Osteocyte (in vitro differentiated cells): ENCODE measurements around the gene MTA1. TPM values are rescaled to one million over a fixed set of nuclear protein-coding genes. Genes with fewer than 3 reads are reported as not detected.

Experiments
- DNase-seq: peaks from one replicate; pipeline ENCODE4 v3.0.0; 2021; ENCODE audit warnings: mixed read lengths; ENCODE audit not compliant: unreplicated experiment; ENCODE audit errors: extremely low spot score
- H3K27ac Mint-ChIP-seq: one replicate; pipeline ENCODE4 v1.8.0; 2021; ENCODE audit warnings: mild to moderate bottlenecking, mixed read lengths; ENCODE audit not compliant: unreplicated experiment
- H3K27me3 Mint-ChIP-seq: one replicate; pipeline ENCODE4 v1.8.0; 2021; ENCODE audit warnings: mixed read lengths; ENCODE audit not compliant: unreplicated experiment
- H3K36me3 Mint-ChIP-seq: one replicate; pipeline ENCODE4 v1.8.0; 2021; ENCODE audit warnings: mixed read lengths; ENCODE audit not compliant: unreplicated experiment
- H3K4me1 Mint-ChIP-seq: one replicate; pipeline ENCODE4 v1.8.0; 2021; ENCODE audit warnings: mixed read lengths; ENCODE audit not compliant: unreplicated experiment
- H3K4me3 Mint-ChIP-seq: one replicate; pipeline ENCODE4 v1.8.0; 2021; ENCODE audit warnings: mild to moderate bottlenecking, moderate library complexity, mixed read lengths; ENCODE audit not compliant: unreplicated experiment
- H3K9me3 Mint-ChIP-seq: one replicate; pipeline ENCODE4 v1.8.0; 2021; ENCODE audit warnings: mixed read lengths; ENCODE audit not compliant: unreplicated experiment
- CTCF ChIP-seq: fragments of 200-600 bp; sonication (generic); IDR thresholded peaks from 2 replicates; pipeline ENCODE4 v1.5.0; 2021; ENCODE audit warnings: antibody characterized with exemption, mild to moderate bottlenecking, moderate library complexity
- total RNA-seq: library from RNA; stranded (reverse); gene quantifications from 2 replicates; pipeline ENCODE4 v1.2.1, GENCODE V29; 2021

MTA1 gene
- total RNA-seq, 1 donor from 2014 or later = 132 TPM

GRCh38 chr14:105380756-105381155 is 38.9 kb upstream of the MTA1 start:
- no peaks in the 10 kb centered on the region for H3K9me3 Mint-ChIP-seq
- H3K27ac Mint-ChIP-seq = no peak overlapping the region
- peaks cover 6% of the 10 kb centered on the region for H3K36me3 Mint-ChIP-seq
- H3K4me3 Mint-ChIP-seq = no peak overlapping the region
- H3K4me1 Mint-ChIP-seq = no peaks in the 10 kb centered on the region
- DNase-seq = no peak
- no peak for TF ChIP-seq CTCF
- no peaks in the 10 kb centered on the region for H3K27me3 Mint-ChIP-seq

- TF ChIP-seq CTCF = no peak
- H3K27ac Mint-ChIP-seq = no peak overlapping the region
These were observed 37.9 kb upstream of the MTA1 start for GRCh38 chr14:105381446-105382342.

GRCh38 chr14:105382343-105383082 is 37.1 kb upstream of the MTA1 start:
- no peak for TF ChIP-seq CTCF
- no peak for DNase-seq
- H3K27me3 Mint-ChIP-seq = no peaks in the 10 kb centered on the region
- H3K9me3 Mint-ChIP-seq = no peaks in the 10 kb centered on the region
- peaks cover 7% of the 10 kb centered on the region for H3K36me3 Mint-ChIP-seq
- no peaks in the 10 kb centered on the region for H3K4me1 Mint-ChIP-seq
- no peak overlapping the region for H3K27ac Mint-ChIP-seq
- no peak overlapping the region for H3K4me3 Mint-ChIP-seq

More at GRCh38 chr14:105381446-105382342, 37.9 kb upstream of the MTA1 start:
- DNase-seq = no peak
- H3K36me3 Mint-ChIP-seq = peaks cover 6% of the 10 kb centered on the region
- H3K4me3 Mint-ChIP-seq = no peak overlapping the region
- H3K4me1 Mint-ChIP-seq = no peaks in the 10 kb centered on the region
- H3K27me3 Mint-ChIP-seq = no peaks in the 10 kb centered on the region
- H3K9me3 Mint-ChIP-seq = no peaks in the 10 kb centered on the region

- H3K4me1 Mint-ChIP-seq = no peaks in the 10 kb centered on the region
- H3K27ac Mint-ChIP-seq = no peak overlapping the region
- no peak overlapping the region for H3K4me3 Mint-ChIP-seq
- H3K36me3 Mint-ChIP-seq = peaks cover 13% of the 10 kb centered on the region
- DNase-seq = no peak
- H3K27me3 Mint-ChIP-seq = no peaks in the 10 kb centered on the region
- no peak for TF ChIP-seq CTCF
- no peaks in the 10 kb centered on the region for H3K9me3 Mint-ChIP-seq
These were observed 36.4 kb upstream of the MTA1 start for GRCh38 chr14:105383083-105383730.
